PC-9 (cell line): ENCODE results near the gene CENPX. TPM values are rescaled to one million over a fixed set of nuclear protein-coding genes. Genes with fewer than 3 reads are reported as not detected.
A peak's percentile ranks its signal among the peaks of the same experiment; 100 is the strongest.

Source experiments
- BruUV-seq: library from RNA; stranded (reverse); fragments of 400-500 nt; replicated peaks from 2 replicates; lab custom pipeline; 2021; lab: Mats Ljungman, UMichigan
- CTCF ChIA-PET: fragments of 300-600 bp; sonication (Branson Sonifier 250); formaldehyde crosslinking; loops from one replicate; lab custom pipeline; 2022; ENCODE audit warnings: antibody characterized with exemption; lab: Charles Lee
- POLR2A ChIA-PET: fragments of 300-600 bp; sonication (Branson Sonifier 250); formaldehyde crosslinking; loops from one replicate; lab custom pipeline; 2022; ENCODE audit warnings: antibody characterized with exemption; ENCODE audit not compliant: unreplicated experiment; lab: Charles Lee
- DNase-seq, 2 experiments: peaks; one replicate each; pipeline versions ENCODE4 v3.0.0 to v3.0.0-alpha.2; 2015 to 2022; ENCODE audit warnings: mixed read lengths in 1 of 2
- H2AFZ ChIP-seq: fragments of 200-600 bp; sonication (generic); 2 replicates; pipeline ENCODE4 v1.8.1; 2017; ENCODE audit warnings: antibody characterized with exemption
- H3F3A ChIP-seq: fragments of 200-600 bp; sonication (generic); 2 replicates; pipeline ENCODE4 v1.8.1; 2017; ENCODE audit warnings: antibody characterized with exemption, mild to moderate bottlenecking, low read depth; ENCODE audit not compliant: insufficient read depth
- H3K27ac ChIP-seq: fragments of 200-600 bp; sonication (generic); 2 replicates; pipeline ENCODE4 v1.6.1; 2016; ENCODE audit warnings: mixed run types
- H3K27me3 ChIP-seq: fragments of 200-600 bp; sonication (generic); 2 replicates; pipeline ENCODE4 v1.6.1; 2016; ENCODE audit warnings: low read depth, mixed run types; ENCODE audit not compliant: insufficient read depth
- H3K36me3 ChIP-seq: fragments of 200-600 bp; sonication (generic); 2 replicates; pipeline ENCODE4 v1.6.1; 2016; ENCODE audit warnings: low read depth, mixed run types
- H3K4me1 ChIP-seq: fragments of 200-600 bp; sonication (generic); replicated peaks from 2 replicates; pipeline ENCODE4 v1.6.1; 2016; ENCODE audit warnings: mixed run types; ENCODE audit not compliant: insufficient read depth
- H3K4me2 ChIP-seq: fragments of 200-600 bp; sonication (generic); 2 replicates; pipeline ENCODE4 v1.6.1; 2017; ENCODE audit warnings: mixed run types
- H3K4me3 ChIP-seq: fragments of 200-600 bp; sonication (generic); 2 replicates; pipeline ENCODE4 v1.6.1; 2016; ENCODE audit warnings: mixed run types
- H3K79me2 ChIP-seq: fragments of 200-600 bp; sonication (generic); 2 replicates; pipeline ENCODE4 v1.6.1; 2017; ENCODE audit warnings: low read depth, mixed run types
- H3K9me2 ChIP-seq: fragments of 200-600 bp; sonication (generic); 2 replicates; pipeline ENCODE4 v1.8.1; 2017; ENCODE audit warnings: mild to moderate bottlenecking; ENCODE audit not compliant: insufficient read depth
- H3K9me3 ChIP-seq: fragments of 200-600 bp; sonication (generic); 2 replicates; pipeline ENCODE4 v1.8.1; 2016; ENCODE audit warnings: low read depth; ENCODE audit not compliant: insufficient read depth
- H4K20me1 ChIP-seq: fragments of 200-600 bp; sonication (generic); 2 replicates; pipeline ENCODE4 v1.8.1; 2017; ENCODE audit not compliant: insufficient read depth
- CTCF ChIP-seq: fragments of 200-600 bp; sonication (generic); conservative IDR thresholded peaks from 2 replicates; pipeline ENCODE4 v1.6.1; 2017; ENCODE audit warnings: mixed run types, antibody characterized with exemption, mild to moderate bottlenecking, moderate library complexity
- EZH2 ChIP-seq: fragments of 200-600 bp; sonication (generic); IDR thresholded peaks from 2 replicates; pipeline ENCODE4 v1.8.0; 2017; ENCODE audit warnings: antibody characterized with exemption, low read depth
- intact Hi-C: fragments of 100-400 bp; cut with micrococcal nuclease; formaldehyde crosslinking; loops from one replicate; pipeline ENCODE4 v1.10.0; 2022; ENCODE audit not compliant: unreplicated experiment
- total RNA-seq: library from RNA; stranded (reverse); gene quantifications from 2 replicates; pipeline ENCODE4 v1.2.3, GENCODE V29; 2021

CENPX gene
- total RNA-seq, 1 experiment from 2014 or later = 132 TPM

GRCh38 chr17:82031303-82031884 lies 8.7 kb upstream of the CENPX start, which contains the start of gene RAC3:
Gene RAC3, plus strand, starts transcription at chr17:82031678. Its CDS starts 84 bp downstream, at chr17:82031762.
- H3K4me3 ChIP-seq = peak within 1 kb of the TSS; percentile 65
- intact Hi-C loops = loop anchor here (1.0 to 10.0 kb wide), 2 partner anchors 8 to 213 kb away; partner anchors contain the start of gene LRRC45
- H3K27ac ChIP-seq = no peak within 1 kb of the TSS
- no peaks in the 10 kb centered on the region for H3K27me3 ChIP-seq
- BruUV-seq = no TSS peak
- H3K9me3 ChIP-seq = no peaks in the 10 kb centered on the region
- peak in 1 of 2 experiments; percentile 39 for DNase-seq
- no peaks in the 10 kb centered on the region for H3K36me3 ChIP-seq
- ChIA-PET POLR2A (interaction anchor here (0.6 kb wide), 2 partner anchors 8 to 250 kb away, joined by 4 read pairs; partner anchors contain the start of gene LRRC45), CTCF (no interaction called here)
- TF ChIP-seq CTCF = no peak
- no peaks in the 10 kb centered on the region for H3F3A ChIP-seq
- H3K9me2 ChIP-seq = no peaks in the 10 kb centered on the region
- no peaks in the 10 kb centered on the region for H3K79me2 ChIP-seq
- H2AFZ ChIP-seq = peak within 1 kb of the TSS; percentile 75
- peak within 1 kb of the TSS; percentile 76 for H3K4me2 ChIP-seq
- H4K20me1 ChIP-seq = no peaks in the 10 kb centered on the region
- 0 out of 2 replicates have a peak, but pooled peaks cover 2% of the 10 kb centered on the region for H3K4me1 ChIP-seq

- TSS peak; percentile 15 for BruUV-seq
- ChIA-PET CTCF (interaction anchor here (0.5 to 1.0 kb wide), 4 partner anchors 71 to 461 kb away, joined by 3 to 10 read pairs (median 7); no protein-coding TSS in a partner anchor), POLR2A (interaction anchor here (0.6 kb wide), 2 partner anchors 251 to 389 kb away, joined by 3 to 4 read pairs; no protein-coding TSS in a partner anchor)
- H3K9me3 ChIP-seq = no peaks in the 10 kb centered on the region
- H3K27me3 ChIP-seq = no peaks in the 10 kb centered on the region
- no peaks in the 10 kb centered on the region for H3K36me3 ChIP-seq
- H3K4me3 ChIP-seq = peak overlapping the region; percentile 65
- peak overlapping the region; percentile 73 for H3K4me2 ChIP-seq
- no peak overlapping the region for H3K27ac ChIP-seq
- intact Hi-C loops = loop anchor here (1.0 to 10.0 kb wide), 3 partner anchors 7 to 214 kb away; partner anchors contain the start of gene LRRC45
- peak; percentile 66 to 92 for DNase-seq
- no peaks in the 10 kb centered on the region for H3K79me2 ChIP-seq
- no peaks in the 10 kb centered on the region for H3F3A ChIP-seq
- TF ChIP-seq EZH2 (no peak), CTCF (peak; percentile 76)
- H3K4me1 ChIP-seq = no peaks in the 10 kb centered on the region
- peak overlapping the region; percentile 75 for H2AFZ ChIP-seq
- H3K9me2 ChIP-seq = no peaks in the 10 kb centered on the region
- H4K20me1 ChIP-seq = no peaks in the 10 kb centered on the region
Observed at GRCh38 chr17:82030470-82031302, 8.0 kb upstream of the CENPX start.

- BruUV-seq = no TSS peak
Observed at GRCh38 chr17:82029990-82030469, 7.4 kb upstream of the CENPX start.

More at GRCh38 chr17:82029990-82030469, 7.4 kb upstream of the CENPX start:
- Histone ChIP-seq H3K4me2 (peak overlapping the region; percentile 73; the same call in 1 of the 2 replicates), H3K4me1 (no peaks in the 10 kb centered on the region), H3K4me3 (no peak overlapping the region; the same call in 1 of the 2 replicates), H3K27ac (no peak overlapping the region), H3K9me3 (no peaks in the 10 kb centered on the region), H2AFZ (no peak overlapping the region), H4K20me1 (no peaks in the 10 kb centered on the region), H3F3A (no peaks in the 10 kb centered on the region), H3K36me3 (no peaks in the 10 kb centered on the region), H3K9me2 (no peaks in the 10 kb centered on the region), H3K79me2 (no peaks in the 10 kb centered on the region), H3K27me3 (no peaks in the 10 kb centered on the region)
- POLR2A ChIA-PET = interaction anchor here (0.6 kb wide), 1 partner anchor 390 kb away, joined by 3 read pairs; no protein-coding TSS in a partner anchor
- intact Hi-C loops = loop anchor here (1.0 to 10.0 kb wide), 2 partner anchors 124 to 215 kb away; no protein-coding TSS in a partner anchor
- DNase-seq = no peak
- CTCF ChIA-PET = interaction anchor here (0.5 to 1.0 kb wide), 3 partner anchors 70 to 137 kb away, joined by 5 to 10 read pairs (median 9); no protein-coding TSS in a partner anchor
- TF ChIP-seq EZH2 = no peak
- no peak for TF ChIP-seq CTCF
